Ovary (tissue), 3 donors: Measurements from ENCODE around the gene FCN1.

Experiments used
- POLR2A ChIP-seq: fragments of 450-650 bp; IDR thresholded peaks from one replicate; pipeline ENCODE4 v1.6.1; 2017; ENCODE audit warnings: antibody characterized with exemption, mild to moderate bottlenecking, moderate library complexity
- TF ChIP-seq, protein P1 (sequence below), 3 donors: fragments of 450-650 bp in 2 of 3; fragments of 200-600 bp in 1 of 3; IDR thresholded peaks; one replicate each; pipeline versions ENCODE4 v1.5.1 to v1.8.0; 2016 to 2022; ENCODE audit warnings: antibody characterized with exemption in 3 of 3, mild to moderate bottlenecking in 1 of 3
- donor health status: DM: no; HTN: no; CAD: no.

DNA sequence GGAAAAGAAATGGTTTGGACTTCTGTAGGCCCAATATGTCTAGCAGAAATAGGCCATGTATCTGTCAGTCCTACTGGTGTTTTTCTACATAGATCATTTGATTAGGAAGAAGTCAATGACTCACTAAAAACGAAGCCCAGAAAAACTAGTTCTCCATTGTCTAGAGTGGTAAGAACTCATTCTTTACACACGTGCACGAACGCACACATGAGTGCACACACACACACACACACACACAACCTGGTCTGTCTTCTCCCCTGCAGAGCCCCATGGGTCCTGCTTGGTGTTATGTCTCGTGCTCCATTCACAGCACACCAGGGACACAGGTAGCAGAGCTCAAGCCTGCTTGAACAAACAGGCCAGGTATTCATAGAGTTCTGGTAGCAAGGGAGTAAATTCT lies 14.9 kb upstream of the FCN1 start:
- no peak for TF ChIP-seq POLR2A
- TF ChIP-seq, protein P1, sequence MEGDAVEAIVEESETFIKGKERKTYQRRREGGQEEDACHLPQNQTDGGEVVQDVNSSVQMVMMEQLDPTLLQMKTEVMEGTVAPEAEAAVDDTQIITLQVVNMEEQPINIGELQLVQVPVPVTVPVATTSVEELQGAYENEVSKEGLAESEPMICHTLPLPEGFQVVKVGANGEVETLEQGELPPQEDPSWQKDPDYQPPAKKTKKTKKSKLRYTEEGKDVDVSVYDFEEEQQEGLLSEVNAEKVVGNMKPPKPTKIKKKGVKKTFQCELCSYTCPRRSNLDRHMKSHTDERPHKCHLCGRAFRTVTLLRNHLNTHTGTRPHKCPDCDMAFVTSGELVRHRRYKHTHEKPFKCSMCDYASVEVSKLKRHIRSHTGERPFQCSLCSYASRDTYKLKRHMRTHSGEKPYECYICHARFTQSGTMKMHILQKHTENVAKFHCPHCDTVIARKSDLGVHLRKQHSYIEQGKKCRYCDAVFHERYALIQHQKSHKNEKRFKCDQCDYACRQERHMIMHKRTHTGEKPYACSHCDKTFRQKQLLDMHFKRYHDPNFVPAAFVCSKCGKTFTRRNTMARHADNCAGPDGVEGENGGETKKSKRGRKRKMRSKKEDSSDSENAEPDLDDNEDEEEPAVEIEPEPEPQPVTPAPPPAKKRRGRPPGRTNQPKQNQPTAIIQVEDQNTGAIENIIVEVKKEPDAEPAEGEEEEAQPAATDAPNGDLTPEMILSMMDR (IDR thresholded peaks at IDR 0.05) = no peak
